Measurements from ENCODE around the gene PCNT.

PCNT gene

DNA sequence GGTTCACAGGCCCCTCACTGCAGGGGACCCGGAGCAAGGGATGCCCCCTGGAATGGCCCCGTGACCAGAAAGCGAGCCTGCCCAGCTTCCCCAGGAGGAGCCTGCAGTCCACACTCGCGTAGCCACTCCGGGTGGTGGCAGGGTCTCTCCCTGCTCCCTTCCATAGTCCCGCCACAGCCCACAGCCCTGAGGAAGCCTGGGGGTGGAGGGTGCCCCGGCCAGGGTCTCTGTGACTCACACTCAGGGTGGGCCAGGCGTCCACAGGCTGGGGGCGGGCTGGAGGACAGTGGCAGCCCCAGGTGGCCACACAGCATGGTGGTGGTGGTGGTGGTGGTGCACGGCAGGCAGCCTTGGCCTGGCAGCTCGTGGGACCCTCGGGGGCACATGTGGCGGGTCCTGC lies 22.2 kb upstream of the PCNT start:
- no peak for TF ChIP-seq EZH2phosphoT487 (conservative IDR thresholded peaks at IDR 0.05; ENCODE audit: low read length)
- TF ChIP-seq, protein P1, sequence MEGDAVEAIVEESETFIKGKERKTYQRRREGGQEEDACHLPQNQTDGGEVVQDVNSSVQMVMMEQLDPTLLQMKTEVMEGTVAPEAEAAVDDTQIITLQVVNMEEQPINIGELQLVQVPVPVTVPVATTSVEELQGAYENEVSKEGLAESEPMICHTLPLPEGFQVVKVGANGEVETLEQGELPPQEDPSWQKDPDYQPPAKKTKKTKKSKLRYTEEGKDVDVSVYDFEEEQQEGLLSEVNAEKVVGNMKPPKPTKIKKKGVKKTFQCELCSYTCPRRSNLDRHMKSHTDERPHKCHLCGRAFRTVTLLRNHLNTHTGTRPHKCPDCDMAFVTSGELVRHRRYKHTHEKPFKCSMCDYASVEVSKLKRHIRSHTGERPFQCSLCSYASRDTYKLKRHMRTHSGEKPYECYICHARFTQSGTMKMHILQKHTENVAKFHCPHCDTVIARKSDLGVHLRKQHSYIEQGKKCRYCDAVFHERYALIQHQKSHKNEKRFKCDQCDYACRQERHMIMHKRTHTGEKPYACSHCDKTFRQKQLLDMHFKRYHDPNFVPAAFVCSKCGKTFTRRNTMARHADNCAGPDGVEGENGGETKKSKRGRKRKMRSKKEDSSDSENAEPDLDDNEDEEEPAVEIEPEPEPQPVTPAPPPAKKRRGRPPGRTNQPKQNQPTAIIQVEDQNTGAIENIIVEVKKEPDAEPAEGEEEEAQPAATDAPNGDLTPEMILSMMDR (IDR thresholded peaks at IDR 0.05; ENCODE audit: insufficient read depth, low read length, poor library complexity, severe bottlenecking), result no peak
- Histone ChIP-seq H4K20me1 (ENCODE audit: low read depth, low read length) (no peaks in the 10 kb centered on the region), H3K79me2 (ENCODE audit: insufficient read depth, low read length) (no peaks in the 10 kb centered on the region), H3K4me3 (ENCODE audit: insufficient read depth, low read length, poor library complexity, severe bottlenecking) (no peak overlapping the region), H3K27ac (ENCODE audit: low read depth, low read length) (no peak overlapping the region), H3K27me3 (ENCODE audit: low read length) (no peaks in the 10 kb centered on the region), H3K9me3 (ENCODE audit: insufficient read depth, low read length) (no peaks in the 10 kb centered on the region), H3K36me3 (ENCODE audit: low read length) (peaks cover 12% of the 10 kb centered on the region), H2AFZ (ENCODE audit: low read depth, low read length, severe bottlenecking) (no peak overlapping the region), H3K9ac (ENCODE audit: low read length) (no peak overlapping the region), H3K4me2 (ENCODE audit: low read depth, low read length, poor library complexity, severe bottlenecking) (no peak overlapping the region), H3K9me2 (replicated peaks; ENCODE audit: insufficient read depth, low read length) (no peaks in the 10 kb centered on the region), H3F3A (ENCODE audit: insufficient read depth) (no peaks in the 10 kb centered on the region)

DNA sequence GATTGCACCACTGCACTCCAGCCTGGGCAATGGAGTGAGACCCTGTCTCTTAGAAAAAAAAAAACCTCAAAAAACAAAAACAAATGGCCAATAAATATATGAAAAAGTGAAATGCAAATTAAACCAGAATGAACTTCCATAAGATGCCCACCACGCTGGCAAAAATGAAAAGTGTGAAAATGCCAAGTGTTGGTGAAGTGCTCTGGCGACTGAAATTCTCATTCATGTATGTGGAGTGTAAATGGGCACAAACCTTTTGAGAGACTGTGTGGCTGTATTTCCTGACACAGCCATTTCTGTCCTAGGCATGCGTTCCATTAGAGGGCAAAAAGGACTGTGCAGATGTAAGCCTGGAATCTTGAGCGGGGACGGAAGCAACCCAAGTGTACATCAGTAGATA lies 19.5 kb upstream of the PCNT start:
- Histone ChIP-seq H3K4me2 (ENCODE audit: low read depth, low read length, poor library complexity, severe bottlenecking) (no peak overlapping the region), H4K20me1 (ENCODE audit: low read depth, low read length) (no peaks in the 10 kb centered on the region), H3K36me3 (ENCODE audit: low read length) (peaks cover 12% of the 10 kb centered on the region), H3K9me3 (ENCODE audit: insufficient read depth, low read length) (no peaks in the 10 kb centered on the region), H3K27ac (ENCODE audit: low read depth, low read length) (no peak overlapping the region), H3K27me3 (ENCODE audit: low read length) (no peaks in the 10 kb centered on the region), H3K4me3 (ENCODE audit: insufficient read depth, low read length, poor library complexity, severe bottlenecking) (no peak overlapping the region), H3F3A (ENCODE audit: insufficient read depth) (no peaks in the 10 kb centered on the region), H3K79me2 (ENCODE audit: insufficient read depth, low read length) (no peaks in the 10 kb centered on the region), H3K9ac (ENCODE audit: low read length) (no peak overlapping the region), H2AFZ (ENCODE audit: low read depth, low read length, severe bottlenecking) (no peak overlapping the region), H3K9me2 (replicated peaks; ENCODE audit: insufficient read depth, low read length) (no peaks in the 10 kb centered on the region)
- TF ChIP-seq, protein P1 (IDR thresholded peaks at IDR 0.05; ENCODE audit: insufficient read depth, low read length, poor library complexity, severe bottlenecking), result no peak
- TF ChIP-seq EZH2phosphoT487 (conservative IDR thresholded peaks at IDR 0.05; ENCODE audit: low read length), result no peak

DNA sequence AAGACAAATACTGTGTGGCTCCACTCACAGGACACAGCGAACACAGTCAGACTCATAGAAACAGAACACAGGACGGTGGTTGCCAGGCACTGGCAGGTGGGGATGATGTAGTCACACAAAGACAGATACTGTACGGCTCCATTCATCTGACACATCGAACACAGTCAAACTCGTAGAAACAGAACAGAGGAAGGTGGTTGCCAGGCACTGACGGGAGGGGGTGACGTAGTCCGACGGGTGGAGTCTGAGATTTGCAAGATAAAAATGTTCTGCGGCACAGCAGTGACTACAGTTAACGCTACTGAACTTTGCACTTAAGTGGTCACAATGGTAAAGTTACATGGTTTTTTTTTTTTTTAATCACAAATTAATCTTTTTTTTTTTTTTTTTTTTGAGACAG lies 19.0 kb upstream of the PCNT start:
- Histone ChIP-seq H3K79me2 (ENCODE audit: insufficient read depth, low read length) (no peaks in the 10 kb centered on the region), H2AFZ (ENCODE audit: low read depth, low read length, severe bottlenecking) (no peak overlapping the region), H3K27ac (ENCODE audit: low read depth, low read length) (no peak overlapping the region), H3K4me2 (ENCODE audit: low read depth, low read length, poor library complexity, severe bottlenecking) (no peak overlapping the region), H4K20me1 (ENCODE audit: low read depth, low read length) (no peaks in the 10 kb centered on the region), H3K27me3 (ENCODE audit: low read length) (no peaks in the 10 kb centered on the region), H3K4me3 (ENCODE audit: insufficient read depth, low read length, poor library complexity, severe bottlenecking) (no peak overlapping the region), H3K9ac (ENCODE audit: low read length) (no peak overlapping the region), H3K36me3 (ENCODE audit: low read length) (peaks cover 12% of the 10 kb centered on the region), H3K9me3 (ENCODE audit: insufficient read depth, low read length) (no peaks in the 10 kb centered on the region), H3F3A (ENCODE audit: insufficient read depth) (no peaks in the 10 kb centered on the region), H3K9me2 (replicated peaks; ENCODE audit: insufficient read depth, low read length) (no peaks in the 10 kb centered on the region)
- no peak for TF ChIP-seq EZH2phosphoT487 (conservative IDR thresholded peaks at IDR 0.05; ENCODE audit: low read length)
- TF ChIP-seq, protein P1 (IDR thresholded peaks at IDR 0.05; ENCODE audit: insufficient read depth, low read length, poor library complexity, severe bottlenecking), result no peak

Data from SU-DHL-6 (cell line).